H1 (cell line): Measurements from ENCODE around the gene ARHGAP10. TPM values are rescaled to one million over a fixed set of nuclear protein-coding genes. Genes with fewer than 3 reads are reported as not detected.

Source experiments
- JUN ChIP-seq: IDR thresholded peaks from 2 replicates; pipeline ENCODE4 v1.6.1; 2011; ENCODE audit warnings: low read depth, mild to moderate bottlenecking, improper control_type of control experiment, low read length
- polyA plus RNA-seq, 7 experiments: library from polyadenylated mRNA; depleted of rRNA in 3 of 7; stranded (reverse) in 5 of 7; unstranded in 2 of 7; fragments of >200 nt in 5 of 7; fragments of 200-250 nt in 2 of 7; gene quantifications; 1 replicate in 5 of 7; 2 replicates in 1 of 7; 4 replicates in 1 of 7; pipeline versions ENCODE4 v1.2.1 to v1.2.3, GENCODE V29; 2011 to 2013; ENCODE audit warnings: missing spikeins in 2 of 7, mixed read lengths in 2 of 7
- total RNA-seq: library from RNA; stranded (reverse); fragmentation: NEBNext Ultra II Directional; extraction: Animal tissue kit (Norgen Biotek cat#: 25700); gene quantifications from 2 replicates; pipeline ENCODE4 v1.2.1, GENCODE V29; 2021

ARHGAP10 gene
- total and polyA plus RNA-seq, 2 of the 8 experiments (the other 6 are each of a cell fraction or from before 2014, with no cell fraction given): 3.7 to 6.1 TPM

DNA sequence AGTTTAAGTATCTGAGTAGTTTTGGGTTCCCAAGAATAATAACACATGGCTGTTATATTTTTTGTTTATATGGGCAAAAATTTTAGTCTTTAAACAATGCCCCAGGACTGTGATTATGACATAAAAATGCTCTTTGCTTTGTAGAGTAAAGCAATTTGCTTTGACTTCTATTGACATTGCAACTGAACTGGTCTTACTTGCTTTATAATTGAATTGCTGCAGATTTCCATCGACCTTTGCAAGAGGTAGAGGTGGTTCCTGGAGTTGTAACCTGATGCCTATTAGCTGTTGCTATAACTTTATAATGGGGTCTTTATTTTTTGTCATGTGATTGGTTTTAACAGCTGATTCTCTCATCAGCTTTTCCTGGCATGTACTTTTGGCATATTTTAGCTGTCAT lies 302.9 kb downstream of the ARHGAP10 start (continued):
- no peak for TF ChIP-seq JUN
- TF ChIP-seq, all 59 proteins: peak for 0
